HepG2 (cell line): ENCODE measurements around the gene DDO. TPM values are rescaled to one million over a fixed set of nuclear protein-coding genes. Genes with fewer than 3 reads are reported as not detected.

Source experiments
- ATAC-seq: fragments of 200-7000 bp; cut with Tn5 transposase; 3 replicates; pipeline ENCODE4 v1.9.1; 2020; ENCODE audit warnings: mild to moderate bottlenecking, moderate library complexity
- BruUV-seq: library from RNA; stranded (reverse); fragments of 400-500 nt; replicated peaks from 2 replicates; lab custom pipeline; 2021; lab: Mats Ljungman, UMichigan
- CTCF ChIA-PET: fragments of 300-600 bp; formaldehyde crosslinking; extraction: SDS; loops from one replicate; lab custom pipeline; 2021; ENCODE audit warnings: low total read pairs, inconsistent platforms, low intra/inter-chr PET ratio; lab: Yijun Ruan, JAX
- POLR2A ChIA-PET: fragments of 350-600 bp; sonication (Branson Sonifier 250); formaldehyde crosslinking; loops from one replicate; lab custom pipeline; 2020; ENCODE audit warnings: antibody characterized with exemption, inconsistent platforms; lab: Yijun Ruan, JAX
- DNase-seq: peaks from one replicate; pipeline ENCODE4 v3.0.0-alpha.2; 2015; ENCODE audit warnings: low spot score
- FAIRE-seq: peaks from 3 replicates; lab custom pipeline; 2011; peaks lifted over from hg19 to GRCh38; lab: Jason Lieb, UNC
- H2AFZ ChIP-seq: one replicate; pipeline ENCODE4 v1.6.1; 2011; ENCODE audit warnings: low read length, inconsistent platforms
- H3K27ac ChIP-seq: fragments of 300-600 bp; 3 replicates; pipeline ENCODE4 v1.8.0; 2011; ENCODE audit warnings: mixed run types, mild to moderate bottlenecking, mixed read lengths, low read length, inconsistent platforms; ENCODE audit not compliant: insufficient read depth; ENCODE audit errors: extremely low read length
- H3K27me3 ChIP-seq, 2 experiments: fragments of 200-600 bp in 1 of 2; 2 replicates in 1 of 2; 3 replicates in 1 of 2; pipeline versions ENCODE4 v1.6.0 to v1.8.0; 2011; ENCODE audit warnings: low read length in 2 of 2, mild to moderate bottlenecking in 2 of 2, moderate library complexity in 2 of 2, inconsistent platforms in 1 of 2; ENCODE audit not compliant: insufficient read depth in 2 of 2, control insufficient read depth in 1 of 2
- H3K36me3 ChIP-seq, 2 experiments: fragments of 200-600 bp in 1 of 2; replicated peaks in 1 of 2; 2 replicates in 1 of 2; 3 replicates in 1 of 2; pipeline versions ENCODE4 v1.5.1 to v1.8.0; 2011; ENCODE audit warnings: low read length in 2 of 2, inconsistent platforms in 1 of 2; ENCODE audit not compliant: insufficient read depth in 2 of 2, control insufficient read depth in 1 of 2
- H3K4me1 ChIP-seq: 2 replicates; pipeline ENCODE4 v1.5.1; 2012; ENCODE audit warnings: low read length, inconsistent platforms; ENCODE audit not compliant: insufficient read depth
- H3K4me2 ChIP-seq: 2 replicates; pipeline ENCODE4 v1.6.0; 2011; ENCODE audit warnings: low read depth, low read length, inconsistent platforms
- H3K4me3 ChIP-seq, 3 experiments: fragments of 200-600 bp in 1 of 3; sonication (generic), shearing (Covaris generic) in 1 of 3; replicated peaks in 1 of 3; 2 replicates each; pipeline ENCODE4 v1.5.1; 2011 to 2016; ENCODE audit warnings: low read length in 3 of 3, inconsistent platforms in 2 of 3, low read depth in 2 of 3, mild to moderate bottlenecking in 2 of 3, control low read depth in 1 of 3, mixed read lengths in 1 of 3; ENCODE audit not compliant: insufficient read depth in 1 of 3
- H3K79me2 ChIP-seq: one replicate; pipeline ENCODE4 v1.6.1; 2011; ENCODE audit warnings: low read length, inconsistent platforms; ENCODE audit not compliant: insufficient read depth
- H3K9ac ChIP-seq: 2 replicates; pipeline ENCODE4 v1.6.0; 2011; ENCODE audit warnings: mild to moderate bottlenecking, low read depth, low read length, inconsistent platforms; ENCODE audit not compliant: insufficient read depth
- H3K9me3 ChIP-seq: 2 replicates; pipeline ENCODE4 v1.5.1; 2012; ENCODE audit warnings: mild to moderate bottlenecking, low read length
- H4K20me1 ChIP-seq: 2 replicates; pipeline ENCODE4 v1.6.0; 2011; ENCODE audit warnings: inconsistent platforms, mild to moderate bottlenecking, low read length, moderate library complexity; ENCODE audit not compliant: insufficient read depth
- ARNT ChIP-seq: fragments of 450-650 bp; IDR thresholded peaks from 2 replicates; pipeline ENCODE4 v1.6.1; 2017
- ELF4 ChIP-seq: sonication (generic); formaldehyde crosslinking; IDR thresholded peaks from 2 replicates; pipeline ENCODE4 v1.5.0; 2020; ENCODE audit warnings: missing genetic modification reagents, mild to moderate bottlenecking, moderate library complexity, borderline replicate concordance
- KLF9 ChIP-seq: IDR thresholded peaks from 2 replicates; pipeline ENCODE4 v1.6.1; 2016; ENCODE audit warnings: low read depth
- RFX5 ChIP-seq: IDR thresholded peaks from 2 replicates; pipeline ENCODE4 v1.6.1; 2011; ENCODE audit warnings: low read depth, low read length, improper control_type of control experiment
- SATB2 ChIP-seq: sonication (generic); formaldehyde crosslinking; IDR thresholded peaks from 2 replicates; pipeline ENCODE4 v1.5.0; 2020; ENCODE audit warnings: missing genetic modification reagents
- SRF ChIP-seq: IDR thresholded peaks from 2 replicates; pipeline ENCODE4 v1.6.1; 2011; ENCODE audit warnings: mild to moderate bottlenecking, low read depth, low read length, moderate library complexity
- TBL1XR1 ChIP-seq: fragments of 150-350 bp; IDR thresholded peaks from 2 replicates; pipeline ENCODE4 v1.6.1; 2014; ENCODE audit warnings: borderline replicate concordance, low read length; ENCODE audit not compliant: partially characterized antibody
- U2AF2 ChIP-seq: fragments of 200-400 bp; formaldehyde crosslinking; IDR thresholded peaks from 2 replicates; pipeline ENCODE4 v1.6.1; 2017; ENCODE audit warnings: low read depth, mild to moderate bottlenecking, low read length
- YEATS2 ChIP-seq: sonication (generic); formaldehyde crosslinking; IDR thresholded peaks from 2 replicates; pipeline ENCODE4 v1.4.0; 2020; ENCODE audit warnings: missing genetic modification reagents, borderline replicate concordance
- ZBTB20 ChIP-seq: sonication (generic); formaldehyde crosslinking; IDR thresholded peaks from 2 replicates; pipeline ENCODE4 v1.8.1; 2023; ENCODE audit warnings: missing genetic modification reagents, low read depth, mild to moderate bottlenecking, borderline replicate concordance
- ZNF235 ChIP-seq: sonication (generic); formaldehyde crosslinking; IDR thresholded peaks from 2 replicates; pipeline ENCODE4 v1.8.1; 2023; ENCODE audit warnings: mild to moderate bottlenecking, missing genetic modification reagents, borderline replicate concordance
- ZNF263 ChIP-seq: sonication (generic); formaldehyde crosslinking; IDR thresholded peaks from 2 replicates; pipeline ENCODE4 v1.4.0; 2020; ENCODE audit warnings: missing genetic modification reagents
- ZNF276 ChIP-seq: sonication (generic); formaldehyde crosslinking; IDR thresholded peaks from 2 replicates; pipeline ENCODE4 v1.4.0; 2020; ENCODE audit warnings: mild to moderate bottlenecking, low read depth, missing genetic modification reagents
- ZNF350 ChIP-seq: sonication (generic); formaldehyde crosslinking; IDR thresholded peaks from 2 replicates; pipeline ENCODE4 v1.4.0; 2020; ENCODE audit warnings: mild to moderate bottlenecking, low read depth, missing genetic modification reagents, borderline replicate concordance
- ZNF484 ChIP-seq: sonication (generic); formaldehyde crosslinking; IDR thresholded peaks from 2 replicates; pipeline ENCODE4 v1.5.1; 2020; ENCODE audit warnings: mild to moderate bottlenecking, low read depth, missing genetic modification reagents, borderline replicate concordance
- ZNF563 ChIP-seq: sonication (generic); formaldehyde crosslinking; IDR thresholded peaks from 2 replicates; pipeline ENCODE4 v1.8.0; 2022; ENCODE audit warnings: mild to moderate bottlenecking, moderate library complexity, missing genetic modification reagents
- ZNF580 ChIP-seq: IDR thresholded peaks from 2 replicates; pipeline ENCODE4 v1.6.1; 2016; ENCODE audit warnings: low read depth, borderline replicate concordance
- ZNF678 ChIP-seq: sonication (generic); formaldehyde crosslinking; IDR thresholded peaks from 2 replicates; pipeline ENCODE4 v1.4.0; 2020; ENCODE audit warnings: mild to moderate bottlenecking, missing genetic modification reagents
- ZNF713 ChIP-seq: sonication (generic); formaldehyde crosslinking; IDR thresholded peaks from 2 replicates; pipeline ENCODE4 v1.4.0; 2020; ENCODE audit warnings: mild to moderate bottlenecking, missing genetic modification reagents
- WGBS: methylation state at CpG from one replicate; pipeline ENCODE4 v1.1.6; 2017; ENCODE audit warnings: low lambda C conversion rate; 5-methylcytosine and 5-hydroxymethylcytosine counted together
- in situ Hi-C: cut with HindIII; loops from 2 replicates; pipeline ENCODE4 v1.10.0; 2017; ENCODE audit warnings: low pct_unique_long_range_greater_than_20kb; ENCODE audit not compliant: extremely low pct_ligation_motif_present
- intact Hi-C: fragments of 100-400 bp; cut with micrococcal nuclease; formaldehyde crosslinking; loops from one replicate; pipeline ENCODE4 v1.10.0; 2022; ENCODE audit not compliant: unreplicated experiment
- polyA plus RNA-seq, 8 experiments: library from polyadenylated mRNA; depleted of rRNA in 3 of 8; stranded (reverse) in 7 of 8; unstranded in 1 of 8; fragments of >200 nt; fragmentation: Illumina TruSeq in 4 of 8; extraction: Trizol in 4 of 8; gene quantifications; 2 replicates each; pipeline versions ENCODE4 v1.2.1 to v1.2.3, GENCODE V29; 2011 to 2016; ENCODE audit warnings: low read depth in 4 of 8, missing spikeins in 1 of 8, mixed read lengths in 1 of 8; ENCODE audit not compliant: insufficient read depth in 1 of 8
- total RNA-seq, 5 experiments: library from RNA; depleted of rRNA; stranded (reverse); fragments of >200 nt; fragmentation: Illumina TruSeq; extraction: Trizol; gene quantifications; 2 replicates each; pipeline ENCODE4 v1.2.3, GENCODE V29; 2016; ENCODE audit warnings: low read depth in 1 of 5
- TF ChIP-seq, protein P1 (sequence below): sonication (generic); formaldehyde crosslinking; IDR thresholded peaks from 2 replicates; pipeline ENCODE4 v1.4.0; 2020; ENCODE audit warnings: missing genetic modification reagents, borderline replicate concordance

DDO gene
- total and polyA plus RNA-seq, 2 of the 13 experiments (the other 11 are each of a cell fraction or from before 2014, with no cell fraction given) = 6.1 to 10.3 TPM

DNA sequence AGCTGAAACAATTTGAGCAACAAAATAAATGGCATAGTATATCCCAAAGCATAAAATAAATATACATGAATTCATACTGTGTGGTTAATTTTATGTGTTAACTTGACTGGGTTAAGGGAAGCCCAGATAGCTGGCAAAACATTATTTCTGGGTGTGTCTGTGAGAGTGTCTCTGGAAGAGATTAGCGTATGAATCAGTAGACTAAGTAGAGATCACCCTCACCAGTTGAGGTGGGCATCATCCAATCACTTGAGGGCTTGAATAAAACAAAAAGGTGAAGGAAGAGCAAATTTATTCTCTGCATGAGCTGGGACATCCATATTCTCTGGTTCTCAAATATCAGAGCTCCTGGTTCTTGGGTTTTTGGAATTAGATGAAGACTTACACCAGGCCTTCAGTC is 43.1 kb upstream of the DDO start:
- 41% methylated on average over 1 of the region's 1 CpG for WGBS
- H4K20me1 ChIP-seq = no peaks in the 10 kb centered on the region
- ChIA-PET CTCF (no interaction called here), POLR2A (no interaction called here)
- no peaks in the 10 kb centered on the region for H3K4me1 ChIP-seq
- no peak overlapping the region for H3K4me2 ChIP-seq
- TF ChIP-seq YEATS2 (CRISPR knock-in tag) = no peak
- TF ChIP-seq ZNF713 (CRISPR knock-in tag) = no peak
- TF ChIP-seq TBL1XR1 = no peak
- TF ChIP-seq ZNF484 (CRISPR knock-in tag) = no peak
- no peak for TF ChIP-seq ZBTB20 (CRISPR knock-in tag)
- no peak for TF ChIP-seq SATB2
- TF ChIP-seq RFX5 = no peak
- no peak for TF ChIP-seq ZNF235
- TF ChIP-seq SRF = no peak
- no peak for TF ChIP-seq ZNF580 (CRISPR knock-in tag)
- no peak for TF ChIP-seq ZNF678 (CRISPR knock-in tag)
- TF ChIP-seq, protein P1, sequence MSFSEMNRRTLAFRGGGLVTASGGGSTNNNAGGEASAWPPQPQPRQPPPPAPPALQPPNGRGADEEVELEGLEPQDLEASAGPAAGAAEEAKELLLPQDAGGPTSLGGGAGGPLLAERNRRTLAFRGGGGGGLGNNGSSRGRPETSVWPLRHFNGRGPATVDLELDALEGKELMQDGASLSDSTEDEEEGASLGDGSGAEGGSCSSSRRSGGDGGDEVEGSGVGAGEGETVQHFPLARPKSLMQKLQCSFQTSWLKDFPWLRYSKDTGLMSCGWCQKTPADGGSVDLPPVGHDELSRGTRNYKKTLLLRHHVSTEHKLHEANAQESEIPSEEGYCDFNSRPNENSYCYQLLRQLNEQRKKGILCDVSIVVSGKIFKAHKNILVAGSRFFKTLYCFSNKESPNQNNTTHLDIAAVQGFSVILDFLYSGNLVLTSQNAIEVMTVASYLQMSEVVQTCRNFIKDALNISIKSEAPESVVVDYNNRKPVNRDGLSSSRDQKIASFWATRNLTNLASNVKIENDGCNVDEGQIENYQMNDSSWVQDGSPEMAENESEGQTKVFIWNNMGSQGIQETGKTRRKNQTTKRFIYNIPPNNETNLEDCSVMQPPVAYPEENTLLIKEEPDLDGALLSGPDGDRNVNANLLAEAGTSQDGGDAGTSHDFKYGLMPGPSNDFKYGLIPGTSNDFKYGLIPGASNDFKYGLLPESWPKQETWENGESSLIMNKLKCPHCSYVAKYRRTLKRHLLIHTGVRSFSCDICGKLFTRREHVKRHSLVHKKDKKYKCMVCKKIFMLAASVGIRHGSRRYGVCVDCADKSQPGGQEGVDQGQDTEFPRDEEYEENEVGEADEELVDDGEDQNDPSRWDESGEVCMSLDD (CRISPR knock-in tag) = no peak
- no peak for TF ChIP-seq ARNT
- TF ChIP-seq U2AF2 = no peak
- TF ChIP-seq ELF4 (CRISPR knock-in tag) = no peak
- no peak for TF ChIP-seq ZNF263 (CRISPR knock-in tag)
- TF ChIP-seq KLF9 (CRISPR knock-in tag) = no peak
- TF ChIP-seq ZNF563 (CRISPR knock-in tag) = no peak
- TF ChIP-seq ZNF276 (CRISPR knock-in tag) = no peak
- TF ChIP-seq ZNF350 (CRISPR knock-in tag) = no peak
- TF ChIP-seq, all 625 proteins: peak for 0
- no peak overlapping the region for H3K4me3 ChIP-seq
- BruUV-seq = no TSS peak
- H2AFZ ChIP-seq = no peak overlapping the region
- no peaks in the 10 kb centered on the region for H3K27me3 ChIP-seq
- no peak for DNase-seq
- H3K27ac ChIP-seq = no peak overlapping the region
- in situ Hi-C loops = no loop called here
- peaks cover 17% of the 10 kb centered on the region for H3K9me3 ChIP-seq
- no peaks in the 10 kb centered on the region for H3K36me3 ChIP-seq
- intact Hi-C loops = no loop called here
- no peak overlapping the region for H3K9ac ChIP-seq
- no peak for ATAC-seq
- FAIRE-seq = no peak
- no peaks in the 10 kb centered on the region for H3K79me2 ChIP-seq
